Stimulated activated CD8-positive, alpha-beta memory T cell treated with anti-CD3 and anti-CD28 coated beads, Interleukin-15, amount 100 ng/mL, for 4 hours (primary cell): Measurements from ENCODE around the gene DUSP1.

Experiments
- DNase-seq, 2 donors: peaks; one replicate each; pipeline ENCODE4 v3.0.0-alpha.2; 2020; ENCODE audit warnings: low read depth in 2 of 2

DUSP1 gene

GRCh38 chr5:172743112-172743959, 27.7 kb downstream of the DUSP1 start:
- no peak for DNase-seq

- DNase-seq, result no peak
Observed at GRCh38 chr5:172741206-172741582, 29.8 kb downstream of the DUSP1 start.

DNA sequence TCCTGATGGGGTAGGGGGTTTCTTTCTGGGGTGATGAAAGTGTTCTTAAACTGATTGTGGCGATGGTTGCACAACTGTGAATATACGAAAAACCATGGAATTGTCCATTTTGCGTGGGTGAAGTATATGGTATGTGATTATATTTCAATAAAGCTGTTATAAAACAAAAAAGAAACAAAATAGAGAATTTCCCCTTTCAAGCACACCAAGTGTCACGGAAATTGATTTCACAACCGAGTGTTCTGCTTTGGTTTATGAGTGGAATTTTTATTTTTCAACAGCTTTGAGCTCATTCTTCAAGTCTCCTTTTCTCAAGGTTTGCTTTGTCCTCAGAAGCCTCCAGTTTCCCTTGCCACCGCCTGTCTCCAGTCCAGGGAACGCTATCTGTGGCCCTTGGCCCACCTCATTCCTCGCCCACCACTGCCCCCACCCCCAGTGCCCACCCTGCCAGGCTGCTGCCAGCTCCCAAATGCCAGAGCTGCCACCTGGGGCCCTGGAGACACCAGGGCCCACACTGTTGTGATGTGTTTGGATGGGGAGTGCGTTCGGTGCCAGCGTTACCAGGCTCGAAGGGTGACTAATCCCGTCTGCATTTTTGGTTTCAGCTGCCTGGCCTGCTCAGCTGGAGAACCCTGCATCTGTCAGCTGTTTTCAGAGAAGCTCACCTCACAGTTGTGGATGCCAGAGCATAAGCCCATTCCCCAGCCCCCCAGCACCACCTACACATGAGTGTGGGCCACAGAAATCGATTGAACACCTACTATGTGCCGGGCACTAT, 30.4 kb downstream of the DUSP1 start:
- DNase-seq, result no peak

DNA sequence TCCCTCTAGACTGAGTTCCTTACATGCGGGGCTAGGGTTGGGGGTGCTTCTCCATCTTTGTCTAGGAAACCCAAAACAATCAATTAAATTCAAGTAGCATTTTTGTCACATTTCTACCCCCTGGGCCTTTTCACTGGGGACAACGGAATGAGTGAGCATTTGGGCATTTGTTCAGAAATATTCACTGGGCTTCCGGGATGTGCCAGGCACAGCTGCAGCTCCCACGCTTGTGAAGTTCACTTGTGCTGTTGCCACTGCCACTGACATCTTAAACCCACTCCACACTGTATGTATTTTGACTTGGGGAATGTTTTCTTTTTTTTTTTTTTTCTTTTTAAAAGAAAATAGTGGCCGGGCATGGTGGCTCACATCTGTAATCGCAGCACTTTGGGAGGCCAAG, 31.6 kb downstream of the DUSP1 start:
- no peak for DNase-seq

DNA sequence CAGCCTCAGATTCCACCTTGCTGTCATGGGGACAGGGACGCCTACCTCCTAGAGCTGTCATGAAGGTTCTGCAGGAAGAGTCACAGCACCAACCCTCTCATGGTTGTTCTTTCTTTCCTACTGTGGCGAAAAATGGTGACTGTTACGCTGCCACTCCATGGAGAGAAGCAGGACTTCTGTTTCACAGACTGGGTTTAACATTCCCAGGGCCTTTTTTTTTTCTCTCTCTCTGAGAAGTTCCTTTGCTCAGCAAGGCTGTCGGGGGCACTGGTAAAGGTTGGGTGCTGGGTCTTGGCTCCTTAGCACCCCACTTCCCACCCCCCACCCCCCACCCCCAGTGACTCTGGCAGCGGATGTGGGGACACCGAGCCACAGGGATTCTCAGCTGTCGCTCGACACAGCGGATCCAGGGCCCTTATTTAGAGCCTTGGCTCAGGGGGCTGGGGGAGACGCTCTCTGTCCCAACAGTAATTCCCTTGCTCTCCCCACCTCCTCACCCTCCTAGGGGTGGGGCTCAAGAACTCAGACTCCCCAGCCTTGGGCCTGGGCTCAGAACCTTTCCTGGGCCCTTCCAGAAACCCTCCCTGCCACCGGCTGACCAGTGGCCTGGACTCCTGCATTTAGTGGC, 34.4 kb downstream of the DUSP1 start:
- no peak for DNase-seq

GRCh38 chr5:172735141-172735831, 35.7 kb downstream of the DUSP1 start:
- no peak for DNase-seq

- no peak for DNase-seq
Observed at GRCh38 chr5:172733974-172734346, 37.0 kb downstream of the DUSP1 start.

DNA sequence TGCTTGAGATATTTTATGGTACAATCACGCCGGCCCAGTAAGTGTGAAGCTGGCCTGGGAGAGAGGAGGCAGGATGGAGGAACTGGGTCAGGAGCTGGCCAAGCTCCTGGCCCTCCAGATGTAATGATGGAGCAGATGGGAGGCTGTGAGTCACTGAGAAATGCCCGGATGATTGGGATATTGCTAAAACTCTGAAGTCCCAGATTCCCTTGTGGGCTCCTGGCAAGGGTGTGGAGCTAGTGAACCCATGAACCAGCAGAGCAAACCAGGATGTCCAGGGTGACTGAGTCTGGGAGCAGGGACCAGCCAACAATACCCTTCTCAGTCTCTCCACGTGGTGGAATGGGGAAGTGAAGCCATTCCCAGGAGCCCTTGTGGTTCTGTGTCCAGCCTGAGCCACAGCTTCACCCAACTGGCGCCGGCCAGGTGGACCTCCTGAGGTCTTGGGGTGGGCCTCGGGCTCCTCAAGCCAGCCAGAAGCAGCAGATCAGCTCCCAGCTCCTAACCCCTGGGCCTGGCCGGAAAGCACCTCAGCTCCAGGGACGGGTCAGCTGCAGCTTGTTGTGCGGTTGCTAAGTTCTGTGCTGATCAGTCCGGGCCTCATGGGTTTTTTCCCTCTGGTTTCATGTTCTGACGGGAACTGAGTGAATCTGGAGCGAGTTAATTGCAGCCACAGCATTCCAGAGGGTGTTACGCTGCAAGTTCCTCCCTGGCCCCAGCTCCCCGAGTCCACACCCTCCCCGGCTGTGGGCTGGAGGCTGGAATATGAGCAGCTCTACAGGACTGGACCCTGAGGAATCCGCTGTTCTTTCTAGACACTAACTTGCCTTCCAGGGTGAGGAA, 37.6 kb downstream of the DUSP1 start:
- DNase-seq, result no peak

GRCh38 chr5:172732201-172732865, 38.7 kb downstream of the DUSP1 start:
- no peak for DNase-seq

GRCh38 chr5:172731680-172732074, 39.3 kb downstream of the DUSP1 start:
- no peak for DNase-seq

GRCh38 chr5:172730981-172731679, 39.9 kb downstream of the DUSP1 start:
- no peak for DNase-seq

- DNase-seq, result no peak
Observed at GRCh38 chr5:172730222-172730621, 40.8 kb downstream of the DUSP1 start.

GRCh38 chr5:172729588-172729987, 41.4 kb downstream of the DUSP1 start:
- DNase-seq, result no peak

- DNase-seq, result no peak
Observed at GRCh38 chr5:172728481-172729241, 42.3 kb downstream of the DUSP1 start.

- no peak for DNase-seq
Observed at GRCh38 chr5:172727551-172727950, 43.4 kb downstream of the DUSP1 start.

DNA sequence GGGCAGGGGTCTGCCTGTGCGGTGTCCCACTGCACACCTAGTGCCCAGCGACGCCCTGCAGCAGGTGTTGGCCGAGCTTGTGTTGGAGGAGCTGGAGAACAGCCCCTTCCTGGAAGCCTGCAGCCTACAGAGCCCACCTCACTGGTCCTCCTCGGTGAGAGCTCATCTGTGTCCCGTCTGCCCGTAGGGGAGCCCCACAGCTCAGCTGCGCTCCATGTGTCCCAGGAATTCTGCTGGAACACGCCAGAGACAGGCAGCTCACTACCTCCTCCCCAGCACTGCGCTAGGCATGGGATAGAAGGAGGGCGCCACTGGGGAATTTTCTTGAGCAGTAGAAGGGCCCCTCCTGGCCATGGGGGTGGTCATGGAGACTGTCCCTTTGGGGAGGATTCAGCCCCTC, 44.0 kb downstream of the DUSP1 start:
- no peak for DNase-seq

DNA sequence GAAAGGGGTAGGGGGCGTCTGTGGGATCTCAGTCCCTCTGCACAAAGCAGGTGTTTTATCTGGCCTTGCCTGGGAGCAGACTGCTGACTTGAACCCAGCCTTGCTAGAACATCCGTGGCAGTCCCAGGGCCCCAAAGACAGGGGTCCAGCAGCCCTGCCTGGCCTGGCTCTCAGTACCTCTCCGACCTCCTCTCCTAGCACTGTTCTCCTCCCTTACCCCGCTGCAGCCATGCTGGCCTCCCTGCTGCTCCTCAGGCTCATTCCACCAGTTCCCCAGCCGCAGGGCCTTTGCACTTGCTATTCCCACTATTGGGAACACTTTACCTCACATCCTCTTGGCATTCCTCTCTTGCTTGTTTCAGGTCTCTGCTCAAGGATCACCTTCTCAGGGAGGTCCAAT, 45.2 kb downstream of the DUSP1 start:
- DNase-seq, result no peak

DNA sequence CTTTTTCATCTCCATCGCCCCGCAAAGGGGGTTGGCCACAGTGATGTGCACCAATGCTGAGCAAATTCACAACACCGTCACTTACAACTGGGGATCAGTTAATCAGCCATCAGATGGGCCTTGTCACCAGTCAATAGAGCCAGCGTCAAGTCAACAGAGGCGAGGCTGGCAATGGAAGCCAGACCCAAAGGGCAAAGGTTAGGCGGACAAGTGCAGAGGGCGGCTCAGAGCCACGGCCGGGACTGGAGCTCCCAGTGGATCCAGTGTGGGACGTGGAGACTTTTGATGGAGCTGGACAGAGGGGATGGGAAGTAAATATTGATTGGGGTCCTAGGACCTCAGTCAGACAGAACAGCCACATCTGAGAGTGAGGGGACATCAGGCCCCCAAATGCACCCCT, 45.7 kb downstream of the DUSP1 start:
- no peak for DNase-seq
